Measurements from ENCODE around the gene ANKRD11.

GRCh38 chr16:89499767-89500166 is 9.4 kb upstream of the ANKRD11 start:
- TF ChIP-seq CTCF (IDR thresholded peaks at IDR 0.05) (no peak), POLR2AphosphoS5 (IDR thresholded peaks at IDR 0.05; ENCODE audit: low read depth, low read length) (no peak), REST (IDR thresholded peaks at IDR 0.05; ENCODE audit: insufficient read depth in 1 of 2, low read depth in 2 of 2, low read length in 1 of 2) (no peak), SIN3A (IDR thresholded peaks at IDR 0.05; ENCODE audit: borderline replicate concordance, insufficient read depth, low read depth, low read length) (no peak)

All from Panc1 (cell line).